ENCODE data around the gene TYK2. TPM values are rescaled to one million over a fixed set of nuclear protein-coding genes. Genes with fewer than 3 reads are reported as not detected.
"Not testable (repeated sequence)": the region's sequence is repeated elsewhere in the genome, so short reads cannot be mapped to it uniquely, and the experiment has no call there.

The TYK2 gene
- total RNA-seq, 1 donor from 2014 or later = 131 TPM

DNA sequence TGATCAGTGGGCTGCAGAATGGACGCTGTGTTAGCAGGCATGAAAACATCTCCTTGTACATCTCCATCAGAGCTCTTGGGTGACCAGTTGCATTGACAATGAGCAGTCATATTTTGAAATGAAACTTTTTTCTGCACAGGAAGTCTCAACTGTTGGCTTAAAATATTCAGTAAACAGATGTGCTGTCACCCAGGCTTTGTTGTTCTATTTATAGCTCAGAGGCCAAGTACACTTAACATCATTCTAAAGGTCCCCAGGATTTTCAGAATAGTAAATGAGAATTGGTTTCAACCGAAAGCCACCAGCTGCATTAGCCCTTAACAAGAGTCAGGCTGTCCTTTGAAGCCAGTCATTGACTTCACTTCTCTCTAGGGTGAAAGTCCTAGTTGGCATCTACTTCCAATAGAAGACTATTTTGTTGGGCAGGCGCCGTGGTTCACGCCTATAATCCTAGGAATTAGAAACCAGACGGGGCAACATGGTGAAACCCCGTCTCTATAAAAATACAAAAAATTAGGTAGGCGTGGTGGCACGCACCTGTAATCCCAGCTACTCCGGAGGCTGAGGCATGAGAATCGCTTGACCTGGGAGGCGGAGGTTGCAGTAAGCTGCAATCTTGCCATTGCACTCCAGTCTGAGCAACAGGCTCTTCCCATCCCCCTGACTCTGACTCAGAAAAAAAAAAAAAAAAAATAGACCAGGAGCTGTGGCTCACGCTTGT, 32.0 kb upstream of the TYK2 start:
- Mint-ChIP-seq H3K4me1 (ENCODE audit: unreplicated experiment) (peaks cover 5% of the 10 kb centered on the region), H3K4me3 (no peak overlapping the region), H3K9me3 (no peaks in the 10 kb centered on the region), H3K36me3 (no peaks in the 10 kb centered on the region), H3K27me3 (peaks cover 83% of the 10 kb centered on the region), H3K27ac (no peak overlapping the region)
- DNase-seq (ENCODE audit: extremely low spot score, unreplicated experiment) = no peak
- TF ChIP-seq, protein P1, sequence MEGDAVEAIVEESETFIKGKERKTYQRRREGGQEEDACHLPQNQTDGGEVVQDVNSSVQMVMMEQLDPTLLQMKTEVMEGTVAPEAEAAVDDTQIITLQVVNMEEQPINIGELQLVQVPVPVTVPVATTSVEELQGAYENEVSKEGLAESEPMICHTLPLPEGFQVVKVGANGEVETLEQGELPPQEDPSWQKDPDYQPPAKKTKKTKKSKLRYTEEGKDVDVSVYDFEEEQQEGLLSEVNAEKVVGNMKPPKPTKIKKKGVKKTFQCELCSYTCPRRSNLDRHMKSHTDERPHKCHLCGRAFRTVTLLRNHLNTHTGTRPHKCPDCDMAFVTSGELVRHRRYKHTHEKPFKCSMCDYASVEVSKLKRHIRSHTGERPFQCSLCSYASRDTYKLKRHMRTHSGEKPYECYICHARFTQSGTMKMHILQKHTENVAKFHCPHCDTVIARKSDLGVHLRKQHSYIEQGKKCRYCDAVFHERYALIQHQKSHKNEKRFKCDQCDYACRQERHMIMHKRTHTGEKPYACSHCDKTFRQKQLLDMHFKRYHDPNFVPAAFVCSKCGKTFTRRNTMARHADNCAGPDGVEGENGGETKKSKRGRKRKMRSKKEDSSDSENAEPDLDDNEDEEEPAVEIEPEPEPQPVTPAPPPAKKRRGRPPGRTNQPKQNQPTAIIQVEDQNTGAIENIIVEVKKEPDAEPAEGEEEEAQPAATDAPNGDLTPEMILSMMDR (conservative IDR thresholded peaks at IDR 0.05) = no peak

GRCh38 chr19:10411224-10411623, 30.9 kb upstream of the TYK2 start:
- H3K27ac Mint-ChIP-seq; DNase-seq (ENCODE audit: extremely low spot score, unreplicated experiment): not testable (repeated sequence)
- peaks cover 84% of the 10 kb centered on the region for H3K27me3 Mint-ChIP-seq

GRCh38 chr19:10408511-10409283, 28.3 kb upstream of the TYK2 start:
- no peak for DNase-seq (ENCODE audit: extremely low spot score, unreplicated experiment)
- Mint-ChIP-seq H3K9me3 (no peaks in the 10 kb centered on the region), H3K36me3 (no peaks in the 10 kb centered on the region), H3K27me3 (peaks cover 84% of the 10 kb centered on the region), H3K4me3 (no peak overlapping the region), H3K27ac (no peak overlapping the region), H3K4me1 (ENCODE audit: unreplicated experiment) (peaks cover 4% of the 10 kb centered on the region)
- TF ChIP-seq, protein P1 (conservative IDR thresholded peaks at IDR 0.05) = no peak

More at GRCh38 chr19:10411224-10411623, 30.9 kb upstream of the TYK2 start:
- not testable (repeated sequence) for H3K36me3 Mint-ChIP-seq; H3K4me3 Mint-ChIP-seq; H3K4me1 Mint-ChIP-seq (ENCODE audit: unreplicated experiment); H3K9me3 Mint-ChIP-seq

DNA sequence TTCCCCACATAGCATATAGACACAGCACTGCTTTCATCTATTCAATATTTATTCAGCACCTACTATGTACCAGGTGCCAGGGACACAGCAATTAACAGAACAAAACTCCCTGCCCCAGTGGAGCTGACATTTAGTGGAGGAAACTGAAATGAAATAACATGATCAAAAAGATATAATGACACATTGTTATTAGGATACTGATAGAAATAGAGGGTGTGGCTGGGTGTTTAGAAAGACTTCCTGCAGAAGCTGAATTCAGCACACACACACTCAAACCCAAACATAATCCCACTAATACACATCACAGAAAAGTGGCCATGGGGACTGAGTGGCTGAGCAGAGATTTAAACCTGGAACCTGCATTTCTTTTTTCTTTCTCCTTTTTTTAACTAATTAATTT, 26.7 kb upstream of the TYK2 start:
- Mint-ChIP-seq H3K4me3 (no peak overlapping the region), H3K36me3 (no peaks in the 10 kb centered on the region), H3K27me3 (peaks cover 73% of the 10 kb centered on the region), H3K4me1 (ENCODE audit: unreplicated experiment) (peaks cover 9% of the 10 kb centered on the region), H3K27ac (no peak overlapping the region), H3K9me3 (no peaks in the 10 kb centered on the region)
- TF ChIP-seq, protein P1 (conservative IDR thresholded peaks at IDR 0.05) = no peak
- DNase-seq (ENCODE audit: extremely low spot score, unreplicated experiment) = no peak

DNA sequence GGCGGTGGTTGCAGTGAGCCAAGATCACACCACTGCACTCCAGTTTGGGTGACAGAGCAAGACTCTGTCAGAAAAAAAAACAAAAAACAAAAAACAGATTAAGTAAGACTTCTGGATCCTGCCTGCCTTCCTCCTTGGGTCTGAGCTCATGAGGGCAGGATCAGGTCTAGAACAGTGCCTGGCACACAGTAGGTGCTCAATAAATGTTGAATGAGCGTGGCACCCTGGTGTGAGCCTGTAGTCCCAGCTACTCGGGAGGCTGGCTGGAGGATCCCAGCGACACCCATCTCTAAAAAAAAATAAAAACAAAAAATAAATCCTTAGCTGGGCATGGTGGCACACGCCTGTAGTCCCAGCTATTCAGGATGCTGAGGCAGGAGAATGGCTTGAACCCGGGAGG, 25.8 kb upstream of the TYK2 start:
- DNase-seq (ENCODE audit: extremely low spot score, unreplicated experiment) = no peak
- Mint-ChIP-seq H3K27me3 (peaks cover 65% of the 10 kb centered on the region), H3K36me3 (no peaks in the 10 kb centered on the region), H3K27ac (no peak overlapping the region), H3K4me3 (no peak overlapping the region), H3K4me1 (ENCODE audit: unreplicated experiment) (peaks cover 15% of the 10 kb centered on the region), H3K9me3 (no peaks in the 10 kb centered on the region)
- TF ChIP-seq, protein P1 (conservative IDR thresholded peaks at IDR 0.05) = no peak

All from type B pancreatic cell (in vitro differentiated cells).